ENCODE data around the gene PRPF38A.

The PRPF38A gene

GRCh38 chr1:52454779-52455178, 50.4 kb downstream of the PRPF38A start:
- no peak overlapping the region for H3K4me3 ChIP-seq (ENCODE audit: low read depth, low read length)
- CTCF ChIA-PET = interaction anchor here (0.7 kb wide), 1 partner anchor 20 kb away, joined by 3 read pairs; no protein-coding TSS in a partner anchor
- TF ChIP-seq CTCF (IDR thresholded peaks at IDR 0.05; ENCODE audit: insufficient read depth, low read length, missing control alignments) = no peak
- DNase-seq (ENCODE audit: low read depth, low spot score) = no peak
- POLR2A ChIA-PET = no interaction called here

GRCh38 chr1:52455686-52456085, 51.3 kb downstream of the PRPF38A start:
- POLR2A ChIA-PET = no interaction called here
- DNase-seq (ENCODE audit: low read depth, low spot score) = no peak
- CTCF ChIA-PET = no interaction called here

GRCh38 chr1:52460694-52461093, 56.3 kb downstream of the PRPF38A start:
- TF ChIP-seq CTCF (IDR thresholded peaks at IDR 0.05; ENCODE audit: insufficient read depth, low read length, missing control alignments) = no peak
- CTCF ChIA-PET = interaction anchor here (1.1 kb wide), 1 partner anchor 226 kb away, joined by 3 read pairs; no protein-coding TSS in a partner anchor
- H3K4me3 ChIP-seq (ENCODE audit: low read depth, low read length) = no peak overlapping the region
- POLR2A ChIA-PET = interaction anchor here (0.7 kb wide), 1 partner anchor 209 kb away, joined by 3 read pairs; no protein-coding TSS in a partner anchor
- DNase-seq (ENCODE audit: low read depth, low spot score) = no peak

More at GRCh38 chr1:52455686-52456085, 51.3 kb downstream of the PRPF38A start:
- TF ChIP-seq CTCF (IDR thresholded peaks at IDR 0.05; ENCODE audit: insufficient read depth, low read length, missing control alignments) = no peak
- no peak overlapping the region for H3K4me3 ChIP-seq (ENCODE audit: low read depth, low read length)

- no peak for DNase-seq (ENCODE audit: low read depth, low spot score)
- CTCF ChIA-PET = no interaction called here
- no peak for TF ChIP-seq CTCF (IDR thresholded peaks at IDR 0.05; ENCODE audit: insufficient read depth, low read length, missing control alignments)
- H3K4me3 ChIP-seq (ENCODE audit: low read depth, low read length) = no peak overlapping the region
- POLR2A ChIA-PET = no interaction called here
These were observed 57.4 kb downstream of the PRPF38A start for GRCh38 chr1:52461821-52462220.

- POLR2A ChIA-PET = no interaction called here
- no peak overlapping the region for H3K4me3 ChIP-seq (ENCODE audit: low read depth, low read length)
- CTCF ChIA-PET = no interaction called here
- no peak for DNase-seq (ENCODE audit: low read depth, low spot score)
- no peak for TF ChIP-seq CTCF (IDR thresholded peaks at IDR 0.05; ENCODE audit: insufficient read depth, low read length, missing control alignments)
These were observed 59.5 kb downstream of the PRPF38A start for GRCh38 chr1:52463891-52464290.

GRCh38 chr1:52469108-52469507, 64.7 kb downstream of the PRPF38A start:
- no peak overlapping the region for H3K4me3 ChIP-seq (ENCODE audit: low read depth, low read length)
- TF ChIP-seq CTCF (IDR thresholded peaks at IDR 0.05; ENCODE audit: insufficient read depth, low read length, missing control alignments) = no peak
- DNase-seq (ENCODE audit: low read depth, low spot score) = no peak
- POLR2A ChIA-PET = no interaction called here
- CTCF ChIA-PET = no interaction called here

All from AG04449 (cell line).